ENCODE measurements around the gene MED12. TPM values are rescaled to one million over a fixed set of nuclear protein-coding genes. Genes with fewer than 3 reads are reported as not detected.

Gene MED12
- total and polyA plus RNA-seq, 2 experiments from 2014 or later: 7.1 to 40.6 TPM

DNA sequence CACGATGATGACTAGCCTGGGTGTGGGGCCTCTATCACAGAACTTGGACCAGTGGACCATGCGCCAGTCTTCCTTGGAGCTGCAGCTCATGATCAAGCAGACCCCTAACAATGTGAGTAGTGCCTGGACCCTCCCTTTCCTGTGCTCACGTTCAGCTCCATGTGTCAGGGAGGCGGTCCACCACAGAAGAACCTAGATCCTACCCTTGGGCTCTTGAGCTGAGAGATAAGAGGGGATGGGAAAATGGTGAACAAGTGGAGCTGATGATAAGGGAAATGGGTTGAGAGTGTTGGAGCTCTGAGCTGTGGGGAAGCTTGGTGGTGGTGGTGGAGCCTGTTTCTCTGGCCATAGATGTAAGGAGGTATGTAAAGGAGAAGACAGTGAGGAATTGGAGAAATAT lies 13.1 kb downstream of the MED12 start:
- no peaks in the 10 kb centered on the region for H3K4me1 ChIP-seq (ENCODE audit: insufficient read depth)
- Mint-ChIP-seq H3K27me3 (ENCODE audit: insufficient read depth, low read depth, poor library complexity) (peaks cover 10% of the 10 kb centered on the region), H3K27ac (no peak overlapping the region), H3K4me3 (no peak overlapping the region), H3K9me3 (no peaks in the 10 kb centered on the region), H3K36me3 (ENCODE audit: low read depth) (peaks cover 87% of the 10 kb centered on the region), H3K4me1 (peaks cover 7% of the 10 kb centered on the region)
- no peaks in the 10 kb centered on the region for H3K9me2 ChIP-seq (ENCODE audit: insufficient read depth)
- H3K27ac ChIP-seq (ENCODE audit: low read depth): no peak overlapping the region
- no peaks in the 10 kb centered on the region for H4K20me1 ChIP-seq (replicated peaks; ENCODE audit: insufficient read depth)
- H3K4me2 ChIP-seq: no peak overlapping the region
- no peaks in the 10 kb centered on the region for H3K79me2 ChIP-seq (replicated peaks; ENCODE audit: insufficient read depth)
- ATAC-seq: no peak
- H2AFZ ChIP-seq: no peak overlapping the region
- H3K36me3 ChIP-seq (ENCODE audit: insufficient read depth): 0 out of 2 replicates have a peak, but pooled peaks cover 4% of the 10 kb centered on the region
- H3F3A ChIP-seq (replicated peaks; ENCODE audit: low read depth): no peaks in the 10 kb centered on the region
- TF ChIP-seq, protein P1, sequence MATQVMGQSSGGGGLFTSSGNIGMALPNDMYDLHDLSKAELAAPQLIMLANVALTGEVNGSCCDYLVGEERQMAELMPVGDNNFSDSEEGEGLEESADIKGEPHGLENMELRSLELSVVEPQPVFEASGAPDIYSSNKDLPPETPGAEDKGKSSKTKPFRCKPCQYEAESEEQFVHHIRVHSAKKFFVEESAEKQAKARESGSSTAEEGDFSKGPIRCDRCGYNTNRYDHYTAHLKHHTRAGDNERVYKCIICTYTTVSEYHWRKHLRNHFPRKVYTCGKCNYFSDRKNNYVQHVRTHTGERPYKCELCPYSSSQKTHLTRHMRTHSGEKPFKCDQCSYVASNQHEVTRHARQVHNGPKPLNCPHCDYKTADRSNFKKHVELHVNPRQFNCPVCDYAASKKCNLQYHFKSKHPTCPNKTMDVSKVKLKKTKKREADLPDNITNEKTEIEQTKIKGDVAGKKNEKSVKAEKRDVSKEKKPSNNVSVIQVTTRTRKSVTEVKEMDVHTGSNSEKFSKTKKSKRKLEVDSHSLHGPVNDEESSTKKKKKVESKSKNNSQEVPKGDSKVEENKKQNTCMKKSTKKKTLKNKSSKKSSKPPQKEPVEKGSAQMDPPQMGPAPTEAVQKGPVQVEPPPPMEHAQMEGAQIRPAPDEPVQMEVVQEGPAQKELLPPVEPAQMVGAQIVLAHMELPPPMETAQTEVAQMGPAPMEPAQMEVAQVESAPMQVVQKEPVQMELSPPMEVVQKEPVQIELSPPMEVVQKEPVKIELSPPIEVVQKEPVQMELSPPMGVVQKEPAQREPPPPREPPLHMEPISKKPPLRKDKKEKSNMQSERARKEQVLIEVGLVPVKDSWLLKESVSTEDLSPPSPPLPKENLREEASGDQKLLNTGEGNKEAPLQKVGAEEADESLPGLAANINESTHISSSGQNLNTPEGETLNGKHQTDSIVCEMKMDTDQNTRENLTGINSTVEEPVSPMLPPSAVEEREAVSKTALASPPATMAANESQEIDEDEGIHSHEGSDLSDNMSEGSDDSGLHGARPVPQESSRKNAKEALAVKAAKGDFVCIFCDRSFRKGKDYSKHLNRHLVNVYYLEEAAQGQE (IDR thresholded peaks at IDR 0.05; ENCODE audit: unreplicated experiment): no peak
- TF ChIP-seq JUNB (IDR thresholded peaks at IDR 0.05; ENCODE audit: unreplicated experiment) (no peak), ZNF114 (CRISPR knock-in tag; IDR thresholded peaks at IDR 0.05) (no peak), STAT1 (IDR thresholded peaks at IDR 0.05; ENCODE audit: unreplicated experiment) (no peak), EZH2 (IDR thresholded peaks at IDR 0.05; ENCODE audit: low read depth, unreplicated experiment) (no peak), NANOG (IDR thresholded peaks at IDR 0.05; ENCODE audit: borderline replicate concordance) (no peak), ZNF331 (CRISPR knock-in tag; IDR thresholded peaks at IDR 0.05; ENCODE audit: low read depth) (no peak), POLR2AphosphoS5 (IDR thresholded peaks at IDR 0.05; ENCODE audit: low read depth) (no peak), CREB1 (CRISPR knock-in tag; IDR thresholded peaks at IDR 0.05; ENCODE audit: low read depth) (no peak), EZH2phosphoT487 (IDR thresholded peaks at IDR 0.05; ENCODE audit: unreplicated experiment) (no peak)
- TF ChIP-seq, protein P2, sequence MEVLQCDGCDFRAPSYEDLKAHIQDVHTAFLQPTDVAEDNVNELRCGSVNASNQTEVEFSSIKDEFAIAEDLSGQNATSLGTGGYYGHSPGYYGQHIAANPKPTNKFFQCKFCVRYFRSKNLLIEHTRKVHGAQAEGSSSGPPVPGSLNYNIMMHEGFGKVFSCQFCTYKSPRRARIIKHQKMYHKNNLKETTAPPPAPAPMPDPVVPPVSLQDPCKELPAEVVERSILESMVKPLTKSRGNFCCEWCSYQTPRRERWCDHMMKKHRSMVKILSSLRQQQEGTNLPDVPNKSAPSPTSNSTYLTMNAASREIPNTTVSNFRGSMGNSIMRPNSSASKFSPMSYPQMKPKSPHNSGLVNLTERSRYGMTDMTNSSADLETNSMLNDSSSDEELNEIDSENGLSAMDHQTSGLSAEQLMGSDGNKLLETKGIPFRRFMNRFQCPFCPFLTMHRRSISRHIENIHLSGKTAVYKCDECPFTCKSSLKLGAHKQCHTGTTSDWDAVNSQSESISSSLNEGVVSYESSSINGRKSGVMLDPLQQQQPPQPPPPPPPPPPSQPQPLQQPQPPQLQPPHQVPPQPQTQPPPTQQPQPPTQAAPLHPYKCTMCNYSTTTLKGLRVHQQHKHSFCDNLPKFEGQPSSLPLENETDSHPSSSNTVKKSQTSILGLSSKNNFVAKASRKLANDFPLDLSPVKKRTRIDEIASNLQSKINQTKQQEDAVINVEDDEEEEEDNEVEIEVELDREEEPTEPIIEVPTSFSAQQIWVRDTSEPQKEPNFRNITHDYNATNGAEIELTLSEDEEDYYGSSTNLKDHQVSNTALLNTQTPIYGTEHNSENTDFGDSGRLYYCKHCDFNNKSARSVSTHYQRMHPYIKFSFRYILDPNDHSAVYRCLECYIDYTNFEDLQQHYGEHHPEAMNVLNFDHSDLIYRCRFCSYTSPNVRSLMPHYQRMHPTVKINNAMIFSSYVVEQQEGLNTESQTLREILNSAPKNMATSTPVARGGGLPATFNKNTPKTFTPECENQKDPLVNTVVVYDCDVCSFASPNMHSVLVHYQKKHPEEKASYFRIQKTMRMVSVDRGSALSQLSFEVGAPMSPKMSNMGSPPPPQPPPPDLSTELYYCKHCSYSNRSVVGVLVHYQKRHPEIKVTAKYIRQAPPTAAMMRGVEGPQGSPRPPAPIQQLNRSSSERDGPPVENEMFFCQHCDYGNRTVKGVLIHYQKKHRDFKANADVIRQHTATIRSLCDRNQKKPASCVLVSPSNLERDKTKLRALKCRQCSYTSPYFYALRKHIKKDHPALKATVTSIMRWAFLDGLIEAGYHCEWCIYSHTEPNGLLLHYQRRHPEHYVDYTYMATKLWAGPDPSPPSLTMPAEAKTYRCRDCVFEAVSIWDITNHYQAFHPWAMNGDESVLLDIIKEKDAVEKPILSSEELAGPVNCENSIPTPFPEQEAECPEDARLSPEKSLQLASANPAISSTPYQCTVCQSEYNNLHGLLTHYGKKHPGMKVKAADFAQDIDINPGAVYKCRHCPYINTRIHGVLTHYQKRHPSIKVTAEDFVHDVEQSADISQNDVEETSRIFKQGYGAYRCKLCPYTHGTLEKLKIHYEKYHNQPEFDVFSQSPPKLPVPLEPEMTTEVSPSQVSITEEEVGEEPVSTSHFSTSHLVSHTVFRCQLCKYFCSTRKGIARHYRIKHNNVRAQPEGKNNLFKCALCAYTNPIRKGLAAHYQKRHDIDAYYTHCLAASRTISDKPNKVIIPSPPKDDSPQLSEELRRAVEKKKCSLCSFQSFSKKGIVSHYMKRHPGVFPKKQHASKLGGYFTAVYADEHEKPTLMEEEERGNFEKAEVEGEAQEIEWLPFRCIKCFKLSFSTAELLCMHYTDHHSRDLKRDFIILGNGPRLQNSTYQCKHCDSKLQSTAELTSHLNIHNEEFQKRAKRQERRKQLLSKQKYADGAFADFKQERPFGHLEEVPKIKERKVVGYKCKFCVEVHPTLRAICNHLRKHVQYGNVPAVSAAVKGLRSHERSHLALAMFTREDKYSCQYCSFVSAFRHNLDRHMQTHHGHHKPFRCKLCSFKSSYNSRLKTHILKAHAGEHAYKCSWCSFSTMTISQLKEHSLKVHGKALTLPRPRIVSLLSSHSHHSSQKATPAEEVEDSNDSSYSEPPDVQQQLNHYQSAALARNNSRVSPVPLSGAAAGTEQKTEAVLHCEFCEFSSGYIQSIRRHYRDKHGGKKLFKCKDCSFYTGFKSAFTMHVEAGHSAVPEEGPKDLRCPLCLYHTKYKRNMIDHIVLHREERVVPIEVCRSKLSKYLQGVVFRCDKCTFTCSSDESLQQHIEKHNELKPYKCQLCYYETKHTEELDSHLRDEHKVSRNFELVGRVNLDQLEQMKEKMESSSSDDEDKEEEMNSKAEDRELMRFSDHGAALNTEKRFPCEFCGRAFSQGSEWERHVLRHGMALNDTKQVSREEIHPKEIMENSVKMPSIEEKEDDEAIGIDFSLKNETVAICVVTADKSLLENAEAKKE (CRISPR knock-in tag; IDR thresholded peaks at IDR 0.05): no peak
- TF ChIP-seq, protein P3, sequence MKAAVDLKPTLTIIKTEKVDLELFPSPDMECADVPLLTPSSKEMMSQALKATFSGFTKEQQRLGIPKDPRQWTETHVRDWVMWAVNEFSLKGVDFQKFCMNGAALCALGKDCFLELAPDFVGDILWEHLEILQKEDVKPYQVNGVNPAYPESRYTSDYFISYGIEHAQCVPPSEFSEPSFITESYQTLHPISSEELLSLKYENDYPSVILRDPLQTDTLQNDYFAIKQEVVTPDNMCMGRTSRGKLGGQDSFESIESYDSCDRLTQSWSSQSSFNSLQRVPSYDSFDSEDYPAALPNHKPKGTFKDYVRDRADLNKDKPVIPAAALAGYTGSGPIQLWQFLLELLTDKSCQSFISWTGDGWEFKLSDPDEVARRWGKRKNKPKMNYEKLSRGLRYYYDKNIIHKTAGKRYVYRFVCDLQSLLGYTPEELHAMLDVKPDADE (IDR thresholded peaks at IDR 0.05): no peak
- TF ChIP-seq, protein P4, sequence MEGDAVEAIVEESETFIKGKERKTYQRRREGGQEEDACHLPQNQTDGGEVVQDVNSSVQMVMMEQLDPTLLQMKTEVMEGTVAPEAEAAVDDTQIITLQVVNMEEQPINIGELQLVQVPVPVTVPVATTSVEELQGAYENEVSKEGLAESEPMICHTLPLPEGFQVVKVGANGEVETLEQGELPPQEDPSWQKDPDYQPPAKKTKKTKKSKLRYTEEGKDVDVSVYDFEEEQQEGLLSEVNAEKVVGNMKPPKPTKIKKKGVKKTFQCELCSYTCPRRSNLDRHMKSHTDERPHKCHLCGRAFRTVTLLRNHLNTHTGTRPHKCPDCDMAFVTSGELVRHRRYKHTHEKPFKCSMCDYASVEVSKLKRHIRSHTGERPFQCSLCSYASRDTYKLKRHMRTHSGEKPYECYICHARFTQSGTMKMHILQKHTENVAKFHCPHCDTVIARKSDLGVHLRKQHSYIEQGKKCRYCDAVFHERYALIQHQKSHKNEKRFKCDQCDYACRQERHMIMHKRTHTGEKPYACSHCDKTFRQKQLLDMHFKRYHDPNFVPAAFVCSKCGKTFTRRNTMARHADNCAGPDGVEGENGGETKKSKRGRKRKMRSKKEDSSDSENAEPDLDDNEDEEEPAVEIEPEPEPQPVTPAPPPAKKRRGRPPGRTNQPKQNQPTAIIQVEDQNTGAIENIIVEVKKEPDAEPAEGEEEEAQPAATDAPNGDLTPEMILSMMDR (conservative IDR thresholded peaks at IDR 0.05; ENCODE audit: low read depth in 2 of 2): no peak
- H3K4me3 ChIP-seq: no peak overlapping the region
- DNase-seq (ENCODE audit: low spot score): no peak
- H3K27me3 ChIP-seq (ENCODE audit: insufficient read depth): no peaks in the 10 kb centered on the region

All from GM23338 (cell line).